H1 (cell line): ENCODE results near the gene FRMD4A. TPM values are rescaled to one million over a fixed set of nuclear protein-coding genes. Genes with fewer than 3 reads are reported as not detected.

Experiments
- CTCF ChIA-PET: fragments of 300-600 bp; sonication (Branson Sonifier 250); formaldehyde crosslinking; loops from one replicate; lab custom pipeline; 2021; ENCODE audit not compliant: partially characterized antibody; lab: Charles Lee
- POLR2A ChIA-PET: fragments of 300-600 bp; sonication (Branson Sonifier 250); formaldehyde crosslinking; loops from one replicate; lab custom pipeline; 2021; ENCODE audit warnings: inconsistent platforms; ENCODE audit not compliant: partially characterized antibody; lab: Charles Lee
- DNase-seq, 2 experiments: peaks; one replicate each; pipeline versions ENCODE4 v3.0.0 to v3.0.0-alpha.2; 2010 to 2022; ENCODE audit warnings: low spot score in 2 of 2, low read depth in 1 of 2, mixed read lengths in 1 of 2
- FAIRE-seq: peaks from 2 replicates; lab custom pipeline; 2011; peaks lifted over from hg19 to GRCh38; lab: Jason Lieb, UNC
- H2AFZ ChIP-seq: 2 replicates; pipeline ENCODE4 v1.8.1; 2012; ENCODE audit warnings: low read length, inconsistent platforms
- H2AK5ac ChIP-seq: 2 replicates; pipeline ENCODE4 v1.6.1; 2013; ENCODE audit warnings: low read depth, low read length
- H2BK120ac ChIP-seq: replicated peaks from 2 replicates; pipeline ENCODE3; 2013; ENCODE audit warnings: low read depth, low read length, inconsistent platforms
- H2BK12ac ChIP-seq: 2 replicates; pipeline ENCODE4 v1.6.1; 2013; ENCODE audit warnings: low read depth, low read length
- H2BK15ac ChIP-seq: 2 replicates; pipeline ENCODE4 v1.6.1; 2013; ENCODE audit warnings: low read length
- H2BK20ac ChIP-seq: 2 replicates; pipeline ENCODE4 v1.6.1; 2013; ENCODE audit warnings: low read length
- H2BK5ac ChIP-seq: 2 replicates; pipeline ENCODE4 v1.6.1; 2013; ENCODE audit warnings: low read depth, low read length
- H3K14ac ChIP-seq: 2 replicates; pipeline ENCODE4 v1.6.1; 2013; ENCODE audit warnings: inconsistent platforms; ENCODE audit not compliant: insufficient read length
- H3K18ac ChIP-seq: 2 replicates; pipeline ENCODE4 v1.6.1; 2013; ENCODE audit warnings: low read length; ENCODE audit errors: extremely low read depth
- H3K23ac ChIP-seq: 2 replicates; pipeline ENCODE4 v1.6.1; 2013; ENCODE audit warnings: inconsistent platforms; ENCODE audit not compliant: insufficient read length
- H3K23me2 ChIP-seq: 2 replicates; pipeline ENCODE4 v1.6.1; 2013; ENCODE audit warnings: low read depth, low read length
- H3K27ac ChIP-seq: 2 replicates; pipeline ENCODE4 v1.6.1; 2011; ENCODE audit warnings: low read depth, low read length, inconsistent platforms
- H3K27me3 ChIP-seq, 4 experiments: replicated peaks in 1 of 4; 1 replicate in 1 of 4; 2 replicates in 3 of 4; pipeline versions ENCODE4 v1.6.1 to v1.8.1; 2011 to 2013; ENCODE audit warnings: low read length in 3 of 4, mild to moderate bottlenecking in 3 of 4, inconsistent platforms in 2 of 4, mixed read lengths in 2 of 4, moderate library complexity in 1 of 4; ENCODE audit not compliant: control insufficient read depth in 3 of 4, insufficient read depth in 3 of 4; ENCODE audit errors: extremely low read depth in 1 of 4
- H3K36me3 ChIP-seq, 4 experiments: 2 replicates each; pipeline versions ENCODE4 v1.6.1 to v1.8.1; 2011 to 2013; ENCODE audit warnings: mild to moderate bottlenecking in 4 of 4, low read length in 3 of 4, moderate library complexity in 2 of 4, control low read depth in 1 of 4, inconsistent platforms in 1 of 4; ENCODE audit not compliant: insufficient read depth in 4 of 4, control insufficient read depth in 2 of 4
- H3K4ac ChIP-seq: replicated peaks from 2 replicates; pipeline ENCODE3; 2013; ENCODE audit warnings: low read length, low read depth, mixed read lengths, inconsistent platforms; ENCODE audit not compliant: insufficient read length
- H3K4me1 ChIP-seq, 4 experiments: replicated peaks in 1 of 4; 1 replicate in 1 of 4; 2 replicates in 3 of 4; pipeline versions ENCODE4 v1.6.1 to v1.8.1; 2011 to 2013; ENCODE audit warnings: low read length in 3 of 4, inconsistent platforms in 2 of 4, mixed read lengths in 1 of 4; ENCODE audit not compliant: insufficient read depth in 4 of 4, control insufficient read depth in 3 of 4
- H3K4me2 ChIP-seq, 2 experiments: 2 replicates each; pipeline versions ENCODE4 v1.6.1 to v1.8.1; 2011 to 2013; ENCODE audit warnings: low read depth in 2 of 2, low read length in 2 of 2, control low read depth in 1 of 2, inconsistent platforms in 1 of 2, mild to moderate bottlenecking in 1 of 2; ENCODE audit not compliant: insufficient read depth in 1 of 2
- H3K4me3 ChIP-seq, 4 experiments: fragments of 200-600, 300-600 bp in 1 of 4; sonication (generic), shearing (Covaris generic), sonication (Bioruptor Twin) in 1 of 4; 2 replicates each; pipeline versions ENCODE4 v1.5.1 to v1.8.1; 2011 to 2016; ENCODE audit warnings: low read length in 4 of 4, low read depth in 3 of 4, control low read depth in 2 of 4, inconsistent platforms in 2 of 4, mild to moderate bottlenecking in 2 of 4, mixed read lengths in 1 of 4, moderate library complexity in 1 of 4; ENCODE audit not compliant: insufficient read depth in 2 of 4; ENCODE audit errors: extremely low read depth in 1 of 4
- H3K56ac ChIP-seq: replicated peaks from 2 replicates; pipeline ENCODE3; 2013; ENCODE audit warnings: low read depth, mild to moderate bottlenecking, mixed read lengths, low read length, inconsistent platforms; ENCODE audit not compliant: insufficient read length
- H3K79me1 ChIP-seq: 2 replicates; pipeline ENCODE4 v1.6.1; 2013; ENCODE audit warnings: low read depth, low read length, control low read depth
- H3K79me2 ChIP-seq, 2 experiments: 2 replicates each; pipeline versions ENCODE4 v1.6.1 to v1.8.1; 2012 to 2013; ENCODE audit warnings: low read length in 2 of 2, mild to moderate bottlenecking in 2 of 2, inconsistent platforms in 1 of 2; ENCODE audit not compliant: insufficient read depth in 2 of 2, control insufficient read depth in 1 of 2
- H3K9ac ChIP-seq, 4 experiments: replicated peaks in 1 of 4; 1 replicate in 1 of 4; 2 replicates in 3 of 4; pipeline versions ENCODE4 v1.6.1 to v1.8.1; 2011 to 2013; ENCODE audit warnings: low read depth in 3 of 4, low read length in 3 of 4, control low read depth in 2 of 4, mild to moderate bottlenecking in 2 of 4, moderate library complexity in 2 of 4, inconsistent platforms in 1 of 4; ENCODE audit errors: extremely low read depth in 1 of 4
- H3K9me3 ChIP-seq, 2 experiments: 2 replicates each; pipeline versions ENCODE4 v1.6.1 to v1.8.1; 2012 to 2013; ENCODE audit warnings: mild to moderate bottlenecking in 2 of 2, moderate library complexity in 2 of 2, control low read depth in 1 of 2, inconsistent platforms in 1 of 2, low read depth in 1 of 2, low read length in 1 of 2, mixed read lengths in 1 of 2; ENCODE audit not compliant: insufficient read depth in 2 of 2
- H4K20me1 ChIP-seq, 2 experiments: replicated peaks in 1 of 2; 2 replicates each; pipeline versions ENCODE3 to v1.8.1; 2011 to 2013; ENCODE audit warnings: inconsistent platforms in 2 of 2, low read length in 2 of 2, mild to moderate bottlenecking in 1 of 2; ENCODE audit not compliant: insufficient read depth in 2 of 2, control insufficient read depth in 1 of 2
- H4K5ac ChIP-seq: 2 replicates; pipeline ENCODE4 v1.6.1; 2013; ENCODE audit warnings: low read length, low read depth, mixed read lengths, inconsistent platforms; ENCODE audit not compliant: insufficient read length
- H4K8ac ChIP-seq: 2 replicates; pipeline ENCODE4 v1.8.0; 2013; ENCODE audit warnings: mild to moderate bottlenecking, moderate library complexity, low read length, inconsistent platforms; ENCODE audit not compliant: insufficient read depth; ENCODE audit errors: extremely low read depth
- H4K91ac ChIP-seq: replicated peaks from 2 replicates; pipeline ENCODE3; 2013; ENCODE audit warnings: low read length, mixed read lengths, inconsistent platforms; ENCODE audit not compliant: insufficient read length
- TCF12 ChIP-seq: IDR thresholded peaks from 2 replicates; pipeline ENCODE4 v1.6.1; 2011; ENCODE audit warnings: low read depth, mild to moderate bottlenecking, low read length
- WGBS, 2 experiments: shearing (Covaris generic) in 1 of 2; methylation state at CpG; one replicate each; pipeline versions ENCODE4 v1.1.6 to v1.1.7; 2013 to 2015; ENCODE audit warnings: low lambda C conversion rate in 2 of 2, mixed read lengths in 2 of 2, inconsistent platforms in 1 of 2, low coverage in 1 of 2, missing lambda C conversion rate in 1 of 2; ENCODE audit not compliant: insufficient replicate concordance in 2 of 2, insufficient coverage in 1 of 2, insufficient read length in 1 of 2; ENCODE audit errors: extremely low coverage in 1 of 2, missing lambda C conversion rate in 1 of 2; 5-methylcytosine and 5-hydroxymethylcytosine counted together
- polyA plus RNA-seq, 7 experiments: library from polyadenylated mRNA; depleted of rRNA in 3 of 7; stranded (reverse) in 5 of 7; unstranded in 2 of 7; fragments of >200 nt in 5 of 7; fragments of 200-250 nt in 2 of 7; gene quantifications; 1 replicate in 5 of 7; 2 replicates in 1 of 7; 4 replicates in 1 of 7; pipeline versions ENCODE4 v1.2.1 to v1.2.3, GENCODE V29; 2011 to 2013; ENCODE audit warnings: missing spikeins in 2 of 7, mixed read lengths in 2 of 7
- total RNA-seq: library from RNA; stranded (reverse); fragmentation: NEBNext Ultra II Directional; extraction: Animal tissue kit (Norgen Biotek cat#: 25700); gene quantifications from 2 replicates; pipeline ENCODE4 v1.2.1, GENCODE V29; 2021

FRMD4A gene
- total and polyA plus RNA-seq, 2 of the 8 experiments (the other 6 are each of a cell fraction or from before 2014, with no cell fraction given) = 38.6 to 39.6 TPM

- FAIRE-seq (no peak), DNase-seq (no peak)
- no peak overlapping the region for H4K5ac ChIP-seq
- H3K4ac ChIP-seq = no peak overlapping the region
- H2BK5ac ChIP-seq = no peak overlapping the region
- H3K4me3 ChIP-seq = no peak overlapping the region
- no peak overlapping the region for H2BK20ac ChIP-seq
- 92% methylated on average over 13 of the region's 13 CpGs; no CpG with 5 or more reads in 1 of the 2 experiments for WGBS, 2 experiments
- no peaks in the 10 kb centered on the region for H3K36me3 ChIP-seq
- ChIA-PET POLR2A (no interaction called here), CTCF (interaction anchor here (1.0 kb wide), 1 partner anchor 133 kb away, joined by 3 read pairs; no protein-coding TSS in a partner anchor)
- no peaks in the 10 kb centered on the region for H3K79me1 ChIP-seq
- no peaks in the 10 kb centered on the region for H3K23me2 ChIP-seq
- no peaks in the 10 kb centered on the region for H3K9me3 ChIP-seq
- H2BK12ac ChIP-seq = no peak overlapping the region
- H3K4me1 ChIP-seq = peaks cover 2 to 5% (median 4%) of the 10 kb centered on the region in 4 experiments
- no peak overlapping the region for H3K9ac ChIP-seq
- H2AK5ac ChIP-seq = no peak overlapping the region
- no peak overlapping the region for H3K27ac ChIP-seq
- no peak overlapping the region for H3K23ac ChIP-seq
- no peak overlapping the region for H2BK120ac ChIP-seq
- H3K4me2 ChIP-seq = no peak overlapping the region
- H2BK15ac ChIP-seq = no peak overlapping the region
- no peak overlapping the region for H3K56ac ChIP-seq
- H3K18ac ChIP-seq = no peak overlapping the region
- H3K27me3 ChIP-seq = no peaks in the 10 kb centered on the region
- no peak overlapping the region for H3K14ac ChIP-seq
- no peaks in the 10 kb centered on the region for H4K20me1 ChIP-seq
- no peak overlapping the region for H2AFZ ChIP-seq
- H3K79me2 ChIP-seq = no peaks in the 10 kb centered on the region
- H4K91ac ChIP-seq = no peak overlapping the region
- no peak overlapping the region for H4K8ac ChIP-seq
- no peak for TF ChIP-seq TCF12
These were observed 652.5 kb downstream of the FRMD4A start for GRCh38 chr10:13678101-13678843.
